Measurements from ENCODE around the gene TREML4.

The TREML4 gene

DNA sequence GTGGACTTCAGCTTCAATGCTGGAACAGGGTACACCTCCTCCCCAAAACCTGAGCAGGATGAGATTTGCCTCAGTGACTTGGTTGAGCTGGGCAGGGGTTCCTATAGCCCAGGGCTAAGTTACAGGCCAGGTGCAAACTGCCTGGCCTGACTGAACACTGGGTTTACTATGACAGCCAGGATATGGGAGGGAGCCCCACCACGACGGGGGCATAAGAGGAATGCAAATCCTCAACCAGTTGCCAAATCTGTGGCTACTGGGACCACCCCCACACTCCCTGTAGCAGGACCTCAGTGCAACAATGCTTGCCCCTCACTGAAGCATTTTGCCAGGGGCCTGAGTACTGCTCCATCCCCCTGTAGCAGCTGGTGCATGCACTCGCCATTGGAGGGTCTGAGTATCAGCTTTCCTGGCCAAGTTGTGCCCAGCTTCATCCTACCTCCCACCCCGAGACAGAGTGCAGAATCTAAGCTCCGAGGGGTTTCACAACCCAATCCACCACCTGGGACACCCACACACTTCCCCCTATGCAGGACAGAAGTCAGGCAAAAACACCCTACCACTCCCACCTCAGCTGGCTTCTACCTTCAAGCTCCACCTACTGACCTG, 27.6 kb downstream of the TREML4 start:
- no peak for DNase-seq (ENCODE audit: low spot score)

DNA sequence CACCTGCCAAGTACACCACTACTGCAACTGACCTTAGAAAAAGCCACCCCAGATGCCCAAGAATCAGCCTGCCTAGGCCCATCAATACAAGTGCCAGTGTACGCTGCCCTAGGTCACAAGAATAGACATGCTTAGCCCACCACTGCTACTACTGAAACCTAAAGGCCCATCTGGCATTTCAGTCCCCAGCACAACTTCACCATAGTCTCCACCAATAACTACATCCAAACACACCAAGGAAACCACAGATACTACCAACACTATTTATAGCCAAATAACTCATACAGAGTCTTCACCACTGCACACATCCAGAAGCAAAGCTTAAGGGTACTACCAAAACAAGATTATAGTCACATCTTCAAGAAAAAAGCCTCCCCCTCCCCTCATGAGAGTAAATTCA, 28.2 kb downstream of the TREML4 start:
- DNase-seq (ENCODE audit: low spot score), result no peak

DNA sequence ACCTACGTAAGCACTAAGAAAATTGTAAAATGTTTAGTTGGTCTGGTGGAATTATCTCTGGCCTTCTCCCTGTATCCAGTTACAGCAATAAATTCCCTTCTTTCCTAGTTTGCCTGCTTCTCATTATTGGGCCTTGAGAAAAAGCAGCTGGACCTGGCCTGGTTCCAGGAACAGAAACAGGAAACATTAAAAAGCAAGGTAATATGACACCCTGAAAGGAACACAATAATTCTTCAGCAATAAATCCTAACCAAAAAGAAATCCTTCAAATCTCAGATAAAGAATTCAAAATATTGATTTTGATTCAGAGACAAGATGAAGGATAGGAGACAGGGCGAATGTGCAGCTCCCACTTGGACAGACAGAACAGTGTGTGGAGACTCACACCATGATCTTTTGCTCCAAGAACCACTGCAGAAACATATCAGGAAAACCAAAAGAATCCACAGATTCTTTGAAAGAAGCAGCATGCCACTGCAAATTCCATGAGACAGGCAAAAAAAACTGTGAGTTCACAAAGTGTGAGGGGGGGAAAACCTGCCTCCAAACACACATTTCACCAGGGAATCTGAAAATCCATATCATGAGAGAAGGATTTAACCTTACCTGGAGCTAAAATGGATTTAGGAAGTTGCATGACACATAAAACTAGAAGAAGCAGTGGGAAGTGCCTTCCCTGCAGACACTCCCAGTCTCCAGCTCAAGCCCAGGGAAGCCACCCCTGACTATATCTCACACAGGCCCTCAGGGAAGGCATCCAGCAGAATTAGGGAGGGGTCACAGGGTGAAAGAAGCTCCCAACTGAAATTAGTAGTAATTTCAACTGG, 29.4 kb downstream of the TREML4 start:
- DNase-seq (ENCODE audit: low spot score), result no peak

DNA sequence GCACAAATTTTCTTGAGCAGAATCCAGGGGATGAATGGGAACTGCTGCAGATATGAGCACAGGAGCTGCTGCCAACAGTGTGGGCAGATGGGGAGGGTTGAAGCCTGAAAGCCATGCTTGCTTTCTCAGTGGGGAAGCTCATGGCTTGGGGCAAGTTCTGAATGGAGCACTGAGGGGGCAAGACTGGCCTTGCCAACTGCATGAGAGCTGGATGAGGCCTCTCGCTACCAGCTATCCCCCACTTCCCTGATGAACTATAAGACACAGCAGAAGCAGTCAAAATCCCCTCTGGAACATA, 30.0 kb downstream of the TREML4 start:
- DNase-seq (ENCODE audit: low spot score), result no peak

DNA sequence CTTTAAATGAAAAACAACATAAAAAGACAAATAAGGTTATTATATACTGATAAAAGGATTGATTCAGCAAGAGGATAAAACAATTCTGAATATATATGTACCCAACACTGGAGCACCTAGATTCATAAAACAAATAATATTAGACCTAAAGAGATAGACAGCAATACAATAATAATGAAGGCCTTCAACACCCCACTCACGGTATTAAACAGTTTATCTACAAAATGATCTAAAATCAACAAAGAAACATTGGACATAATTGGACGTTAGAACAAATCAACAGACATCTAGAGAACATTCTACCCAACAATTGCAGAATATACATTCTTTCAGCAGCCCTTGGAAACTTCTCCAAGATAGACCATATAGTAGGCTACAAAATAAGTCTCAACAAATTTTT, 34.3 kb downstream of the TREML4 start:
- no peak for DNase-seq (ENCODE audit: low spot score)

DNA sequence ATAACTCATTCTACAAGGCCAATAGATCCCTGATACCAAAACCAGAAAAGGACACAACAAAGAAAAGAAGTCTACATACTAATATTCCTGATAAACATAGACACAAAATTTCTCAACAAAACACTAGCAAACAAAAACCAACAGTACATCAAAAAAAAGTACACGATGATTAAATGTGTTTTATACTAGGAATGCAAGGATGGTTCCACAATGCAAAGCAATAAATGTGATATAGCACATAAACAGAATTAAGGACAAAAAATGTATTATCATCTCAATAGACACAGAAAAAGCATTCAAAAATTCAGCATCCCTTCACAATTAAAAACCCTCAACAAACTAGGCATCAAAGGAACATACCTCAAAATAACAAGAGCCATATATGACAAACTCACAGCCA, 35.1 kb downstream of the TREML4 start:
- no peak for DNase-seq (ENCODE audit: low spot score)

DNA sequence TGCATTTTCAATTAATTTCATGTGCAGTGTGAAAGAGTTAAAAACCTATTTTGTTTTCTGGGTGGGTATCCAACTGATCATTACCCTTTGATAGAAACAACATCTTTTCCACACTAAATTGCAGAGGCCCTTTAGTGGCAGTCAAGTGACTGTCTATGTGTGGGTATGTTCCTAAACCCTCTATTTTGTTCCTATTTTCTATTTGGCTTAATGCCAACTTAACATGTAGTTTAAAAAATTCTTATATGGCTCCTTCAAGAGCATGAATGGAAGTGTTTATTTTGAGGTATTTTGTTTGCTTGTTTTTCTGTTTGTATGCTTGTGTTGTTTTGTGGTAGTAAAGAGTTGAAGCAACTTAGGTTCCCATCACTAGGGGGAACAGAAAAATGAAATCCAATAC, 38.4 kb downstream of the TREML4 start:
- DNase-seq (ENCODE audit: low spot score), result no peak

DNA sequence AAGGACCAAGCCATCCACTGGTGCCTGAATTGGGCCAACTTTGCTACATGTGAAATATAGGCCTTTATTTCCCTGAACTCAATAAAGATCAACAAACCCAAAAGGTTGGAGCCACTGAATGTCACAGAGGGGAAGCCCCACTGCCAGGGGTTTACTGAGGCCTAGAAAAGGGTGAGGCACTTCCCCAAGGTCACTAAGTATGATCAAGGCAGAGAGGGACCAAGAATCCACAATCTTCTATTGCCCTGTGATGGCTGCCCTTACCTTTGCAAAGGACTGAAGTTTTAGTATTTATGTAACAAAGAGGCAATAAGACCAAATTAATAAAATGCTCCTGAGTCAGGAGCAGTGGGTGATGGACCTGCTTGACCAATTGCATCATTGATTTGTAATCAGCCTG, 40.3 kb downstream of the TREML4 start:
- DNase-seq (ENCODE audit: low spot score), result no peak

DNA sequence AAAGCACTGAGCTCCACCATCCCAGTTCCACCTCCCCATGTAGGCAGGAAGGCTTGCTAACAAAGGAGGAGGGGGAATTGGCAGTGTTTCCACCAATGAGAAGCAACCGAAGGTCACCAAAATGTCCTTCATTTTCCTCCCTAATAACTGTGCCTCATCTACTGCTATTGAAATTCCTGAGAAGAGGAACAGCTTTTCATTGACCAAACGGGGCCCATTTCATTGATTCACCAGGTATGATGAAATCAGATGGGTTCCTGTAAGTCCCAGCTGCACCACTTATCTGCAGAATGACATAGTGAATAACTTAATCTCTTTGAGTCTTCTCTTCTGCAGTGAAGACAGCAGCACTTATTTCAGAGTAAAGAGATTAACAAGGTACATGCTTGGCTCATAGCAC, 41.0 kb downstream of the TREML4 start:
- no peak for DNase-seq (ENCODE audit: low spot score)

DNA sequence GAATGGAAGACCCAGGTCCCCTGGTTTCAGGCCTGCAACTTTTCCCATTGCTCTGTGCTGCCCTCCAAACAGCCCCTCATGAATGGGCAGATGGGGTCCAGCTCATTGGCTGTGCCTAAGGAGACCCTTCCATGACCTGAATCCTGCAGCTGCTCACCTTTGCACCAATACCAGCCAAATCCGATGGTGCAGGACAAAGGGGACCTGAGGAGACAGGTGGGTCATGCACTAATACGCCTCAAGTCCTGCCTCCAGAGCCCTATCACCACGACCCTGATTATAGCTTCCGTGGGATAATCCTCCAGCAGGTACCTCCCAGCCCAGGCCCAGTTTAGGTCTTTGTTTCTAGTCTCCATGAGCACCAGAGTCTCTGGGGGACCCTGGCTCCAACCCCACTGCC, 41.6 kb downstream of the TREML4 start:
- DNase-seq (ENCODE audit: low spot score), result no peak

DNA sequence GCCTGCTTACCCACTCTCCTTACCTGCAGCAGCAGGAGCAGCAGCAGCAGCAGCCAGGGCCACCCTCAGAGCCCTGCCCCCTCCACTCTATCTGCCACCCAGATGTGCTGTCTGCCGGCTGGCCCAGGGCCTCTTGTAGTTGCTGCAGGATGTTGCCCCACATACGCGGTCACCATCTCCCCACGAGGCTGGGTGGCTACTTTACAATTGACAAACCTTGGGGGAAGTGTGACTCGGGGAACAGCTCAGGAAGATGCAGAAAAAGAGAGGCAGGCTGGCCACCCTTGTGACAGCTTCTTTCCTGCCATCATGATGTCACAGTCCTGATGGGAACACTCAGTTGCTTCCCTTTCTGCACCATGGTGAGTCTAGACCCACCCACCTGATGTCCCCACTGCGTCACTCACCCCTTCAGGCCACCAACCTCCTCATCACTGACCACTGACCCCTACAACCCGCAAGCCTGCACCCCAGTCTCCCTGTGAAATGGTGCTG, 43.8 kb downstream of the TREML4 start:
- no peak for DNase-seq (ENCODE audit: low spot score)

DNA sequence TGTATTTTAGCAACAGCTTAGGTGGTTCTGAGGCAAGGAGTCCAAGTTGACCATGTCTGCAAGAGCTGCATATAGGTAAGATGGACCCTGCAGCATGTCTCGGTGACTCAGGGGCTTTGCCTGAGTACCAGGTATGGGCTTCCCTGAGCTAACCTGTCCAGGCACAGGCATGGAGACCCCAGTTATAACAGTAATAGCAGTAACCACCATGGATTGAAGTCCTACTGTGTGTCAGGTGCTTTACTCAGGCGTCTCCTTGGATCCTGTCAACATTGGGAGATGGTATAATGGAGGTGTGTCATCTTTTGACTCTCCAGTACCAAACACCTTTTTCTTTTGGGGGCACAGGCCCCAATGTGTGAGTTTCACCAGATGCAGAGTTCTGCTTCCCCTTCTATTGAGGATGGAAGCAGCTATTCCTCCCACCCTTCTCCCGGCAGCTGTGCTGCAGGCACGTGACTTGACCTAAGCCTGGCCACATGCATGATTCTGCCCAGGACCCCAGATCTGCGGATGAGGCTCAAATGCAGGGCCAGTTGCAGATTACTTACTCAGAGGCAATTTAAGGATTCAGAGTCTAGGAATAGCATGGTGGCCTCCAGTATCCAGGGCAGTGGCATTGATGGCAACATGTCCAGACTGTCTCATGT, 44.6 kb downstream of the TREML4 start:
- no peak for DNase-seq (ENCODE audit: low spot score)

DNA sequence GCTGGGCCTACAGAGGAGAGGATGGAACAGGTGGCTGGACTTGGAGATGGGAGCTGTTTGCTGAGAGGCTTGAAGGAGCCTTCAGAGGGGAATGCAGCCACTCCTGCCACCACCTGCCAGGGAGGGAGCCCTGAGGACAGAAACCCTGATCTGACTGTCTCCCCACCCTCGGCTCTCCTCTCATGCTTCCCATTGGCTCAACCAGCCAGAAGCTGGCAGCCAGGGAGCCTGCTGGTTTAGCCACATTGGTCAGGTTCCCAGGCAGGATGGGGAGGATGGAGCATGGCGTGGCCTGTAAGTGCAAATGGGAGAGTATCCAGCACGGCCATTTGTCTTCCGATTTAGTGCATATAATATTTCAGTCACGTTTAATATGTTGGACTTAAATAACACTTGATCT, 45.6 kb downstream of the TREML4 start:
- no peak for DNase-seq (ENCODE audit: low spot score)

DNA sequence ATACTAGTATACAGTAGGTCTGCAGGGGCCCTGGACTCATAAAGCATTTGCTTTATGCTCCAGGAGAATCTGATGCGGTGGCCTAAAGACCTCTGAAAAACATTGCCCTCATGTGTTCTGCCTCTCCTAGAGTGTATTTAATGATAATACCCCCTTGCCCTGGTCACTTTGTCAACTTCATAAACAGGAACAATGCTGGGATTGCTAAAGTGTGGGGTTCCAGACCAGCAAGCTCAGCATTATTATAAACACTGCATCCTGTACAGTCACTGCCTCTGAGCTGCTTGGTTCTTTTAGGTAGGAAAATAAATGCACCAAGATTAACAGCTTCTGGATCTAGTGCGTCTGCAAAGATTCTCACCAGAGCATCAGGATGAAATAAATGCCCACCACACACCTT, 46.1 kb downstream of the TREML4 start:
- DNase-seq (ENCODE audit: low spot score), result no peak

DNA sequence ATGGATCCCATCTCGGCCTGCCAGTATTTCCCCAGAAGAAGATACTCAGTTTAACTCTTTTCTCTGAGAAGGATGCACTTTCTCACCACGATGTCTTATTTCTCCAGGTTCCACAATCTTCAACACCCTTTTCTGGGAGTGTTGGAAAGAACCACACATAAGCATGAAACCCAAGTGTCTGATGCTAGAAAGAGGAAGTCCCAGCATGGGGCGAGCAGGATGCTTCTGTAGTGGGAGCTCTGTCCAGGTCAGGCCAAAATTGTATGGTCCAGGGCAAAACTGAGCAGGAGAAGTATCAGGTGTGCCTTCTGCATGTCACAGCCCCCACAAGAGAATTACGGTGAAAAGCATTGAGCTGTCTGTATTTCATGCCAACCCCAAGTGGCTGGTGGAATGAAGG, 47.3 kb downstream of the TREML4 start:
- DNase-seq (ENCODE audit: low spot score), result no peak

DNA sequence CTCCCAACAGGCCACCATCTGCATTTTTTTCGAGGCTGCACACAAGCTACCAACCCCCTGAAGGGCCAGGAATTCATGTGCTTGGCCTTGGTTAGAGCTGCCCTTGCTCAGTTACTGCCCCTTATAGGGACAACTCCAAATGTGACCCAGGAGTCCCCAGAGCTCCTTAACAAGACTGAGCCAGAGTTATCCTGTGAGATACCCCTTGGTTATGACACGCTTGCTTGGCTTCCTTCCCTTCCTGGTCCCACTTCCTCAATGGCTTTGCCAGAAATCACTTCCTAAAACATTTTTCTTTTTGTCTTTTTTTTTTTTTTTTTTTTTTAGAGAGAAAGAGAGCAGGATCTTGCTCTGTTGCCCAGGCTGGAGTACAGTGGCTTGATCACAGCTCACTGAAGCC, 49.5 kb downstream of the TREML4 start:
- DNase-seq (ENCODE audit: low spot score), result no peak

DNA sequence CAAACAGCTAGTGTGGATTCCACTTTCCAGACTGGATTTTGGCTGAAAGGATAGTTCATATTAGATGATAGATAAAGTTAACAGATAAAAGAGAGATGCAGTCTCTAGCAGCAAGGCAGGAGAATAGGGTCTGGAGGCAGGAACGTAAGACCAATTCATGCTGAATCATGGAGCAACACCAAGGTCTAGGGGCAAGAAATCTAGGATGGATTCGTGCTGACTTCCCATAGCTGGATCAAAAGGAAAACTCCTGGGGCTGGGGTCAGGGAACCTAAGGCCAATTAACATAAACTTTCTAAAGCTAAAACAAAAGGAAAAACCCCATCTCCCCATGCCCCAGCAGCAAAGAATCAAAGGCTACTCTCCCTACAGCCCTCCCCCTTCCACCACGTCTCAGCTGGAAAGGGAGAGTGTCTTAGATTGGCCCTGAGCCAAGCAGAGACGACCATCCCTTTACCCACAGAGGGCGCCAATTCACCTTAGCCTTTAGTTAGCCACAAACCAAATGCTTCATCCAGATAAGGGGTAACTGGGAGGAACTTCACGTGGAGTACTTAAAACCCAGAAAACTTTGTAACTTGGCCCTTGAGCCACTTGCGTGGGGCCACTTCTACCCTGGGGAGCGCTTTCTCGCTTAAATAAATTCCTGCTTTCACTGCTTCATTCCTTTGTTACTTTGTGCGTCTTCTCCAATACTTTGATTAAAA, 50.7 kb downstream of the TREML4 start:
- DNase-seq (ENCODE audit: low spot score), result peak; percentile 67

DNA sequence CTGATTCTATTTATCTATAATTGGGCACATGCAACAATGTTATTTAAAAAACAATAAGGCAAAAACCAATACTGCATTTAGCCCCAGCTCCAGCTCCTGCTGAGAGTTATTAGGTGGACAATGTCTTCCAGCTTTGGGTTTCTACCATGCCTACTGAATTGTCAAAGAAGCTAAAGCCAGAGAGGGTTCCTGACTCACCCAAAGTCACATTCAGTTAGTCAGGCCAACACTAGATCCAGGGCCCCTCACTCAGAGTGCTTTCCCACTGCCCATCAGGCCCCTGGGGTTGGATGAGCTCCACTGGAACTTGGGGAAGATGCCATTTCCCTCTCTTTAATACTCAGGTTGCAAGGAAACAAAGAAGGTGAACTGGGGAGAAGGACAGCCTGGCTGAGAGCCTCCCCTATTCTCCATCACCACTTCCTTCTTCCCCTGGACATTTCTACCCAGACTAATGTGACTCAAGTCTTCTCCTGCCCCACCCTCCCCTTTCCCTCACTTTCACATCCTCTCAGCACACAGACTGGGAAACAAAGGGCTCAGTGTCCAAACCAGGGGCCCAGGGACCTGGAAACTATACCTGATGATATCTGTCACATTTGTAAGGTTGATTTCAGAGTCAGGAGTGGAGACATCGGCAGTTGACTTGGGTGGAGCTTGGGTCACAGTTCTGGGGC, 52.4 kb downstream of the TREML4 start:
- DNase-seq (ENCODE audit: low spot score), result no peak

DNA sequence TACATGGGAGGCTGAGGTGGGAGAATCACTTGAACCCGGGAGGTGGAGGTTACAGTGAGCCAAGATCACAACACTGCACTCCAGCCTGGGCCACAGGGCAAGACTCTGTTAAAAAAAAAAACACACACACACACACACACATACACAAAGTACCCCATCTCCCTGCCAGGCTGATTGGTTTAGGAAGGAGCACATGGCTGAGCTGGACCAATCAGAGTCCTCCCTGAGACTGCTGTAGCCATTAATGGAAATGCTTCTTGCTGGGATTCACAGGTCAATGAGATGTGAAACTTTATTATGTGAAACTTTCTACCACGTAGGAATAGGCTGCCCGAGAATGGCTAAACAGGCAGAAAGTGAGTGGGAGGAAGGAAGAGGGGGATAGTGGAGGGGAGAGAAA, 55.5 kb downstream of the TREML4 start:
- no peak for DNase-seq (ENCODE audit: low spot score)

DNA sequence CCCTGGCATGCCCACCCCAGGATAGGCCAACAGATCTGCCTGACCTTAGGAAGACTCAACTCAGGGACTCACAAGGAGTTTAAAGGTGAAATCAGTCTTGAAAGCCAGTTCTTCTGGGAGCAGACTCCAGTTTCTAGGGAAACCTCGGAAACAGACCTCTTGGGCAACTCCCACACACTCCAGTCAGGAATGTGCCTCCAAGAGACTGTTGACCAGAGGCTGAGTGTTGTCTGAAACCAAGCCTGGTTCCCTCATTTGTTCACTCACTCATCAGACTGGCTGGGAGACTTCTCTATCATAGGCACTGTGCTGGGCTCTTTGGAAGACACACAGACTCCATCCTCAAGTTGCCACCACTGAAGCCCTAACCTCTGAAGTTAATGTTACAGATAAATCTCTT, 56.6 kb downstream of the TREML4 start:
- no peak for DNase-seq (ENCODE audit: low spot score)

DNA sequence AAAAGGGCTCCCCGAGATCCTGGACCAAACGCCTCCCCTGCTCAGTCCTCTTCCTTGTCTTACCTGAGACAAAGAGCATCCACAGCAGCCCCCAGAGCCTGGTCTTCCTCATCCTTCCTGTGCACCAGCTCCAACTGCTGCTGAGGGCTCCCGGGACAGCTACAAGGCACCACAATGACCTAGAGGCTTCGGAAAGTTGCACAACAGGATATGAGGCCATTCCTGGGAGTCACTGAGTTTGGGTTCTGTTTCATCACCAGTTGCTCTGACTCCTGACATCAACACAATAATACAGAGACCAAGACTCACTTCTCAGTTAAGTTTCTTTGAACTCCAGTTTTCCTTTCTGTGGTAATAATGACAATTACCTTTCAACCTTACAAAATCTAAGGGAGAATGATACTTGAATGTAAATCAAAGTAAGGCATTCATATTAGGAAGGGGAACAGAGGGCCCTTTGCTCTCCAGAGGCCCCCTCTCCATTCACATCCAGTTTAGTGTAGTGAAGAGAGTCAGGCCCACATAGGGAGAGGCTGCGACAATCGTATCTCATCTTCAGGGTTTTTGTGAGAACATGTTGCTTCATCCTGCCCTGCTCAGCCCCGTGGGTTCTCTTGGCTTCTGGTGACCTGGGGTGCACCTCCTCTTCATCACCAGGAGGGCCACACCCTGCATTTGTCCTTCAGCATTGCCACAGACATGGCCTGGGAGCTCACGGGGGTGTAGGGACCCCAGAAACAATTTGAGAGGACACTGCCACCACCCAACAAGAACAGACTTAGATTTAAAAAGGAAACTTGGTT, 58.6 kb downstream of the TREML4 start, which contains the start of gene TREM1:
Gene TREM1 (minus strand): TSS at position 139 of the 803 bp plus-strand sequence. CDS start 27 bp downstream, at position 112.
- no peak for DNase-seq (ENCODE audit: low spot score)
